T-helper 2 cell (primary cell): ENCODE data around the gene TEN1.
A peak's percentile ranks its signal among the peaks of the same experiment; 100 is the strongest.

ENCODE experiments used
- DNase-seq, 5 experiments: peaks; one replicate each; pipeline versions ENCODE4 v3.0.0 to v3.0.0-alpha.2; 2012 to 2022

TEN1 gene

DNA sequence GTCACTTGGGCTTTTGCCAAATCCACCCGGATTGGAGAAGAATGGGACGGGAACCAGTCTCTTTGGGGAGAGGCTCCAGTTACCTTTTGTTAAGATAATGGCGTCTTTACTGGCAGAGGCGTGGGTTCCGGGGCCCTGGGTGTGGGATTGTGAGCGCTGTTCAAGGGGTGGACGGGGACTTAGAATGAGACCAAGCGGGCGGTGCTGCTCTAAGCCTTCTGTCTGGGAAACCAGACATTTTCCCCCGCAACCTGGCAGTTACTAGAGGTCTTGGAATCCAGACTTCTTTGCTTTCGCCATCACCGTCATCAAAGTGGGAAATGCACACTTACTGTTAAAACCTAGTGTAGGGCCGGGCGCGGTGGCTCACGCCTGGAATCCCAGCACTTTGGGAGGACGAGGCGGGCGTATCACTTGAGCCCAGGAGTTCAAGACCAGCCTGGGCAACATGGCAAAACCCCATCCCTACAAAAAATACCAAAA is 706 bp downstream of the TEN1 start:
- DNase-seq, result no peak

DNA sequence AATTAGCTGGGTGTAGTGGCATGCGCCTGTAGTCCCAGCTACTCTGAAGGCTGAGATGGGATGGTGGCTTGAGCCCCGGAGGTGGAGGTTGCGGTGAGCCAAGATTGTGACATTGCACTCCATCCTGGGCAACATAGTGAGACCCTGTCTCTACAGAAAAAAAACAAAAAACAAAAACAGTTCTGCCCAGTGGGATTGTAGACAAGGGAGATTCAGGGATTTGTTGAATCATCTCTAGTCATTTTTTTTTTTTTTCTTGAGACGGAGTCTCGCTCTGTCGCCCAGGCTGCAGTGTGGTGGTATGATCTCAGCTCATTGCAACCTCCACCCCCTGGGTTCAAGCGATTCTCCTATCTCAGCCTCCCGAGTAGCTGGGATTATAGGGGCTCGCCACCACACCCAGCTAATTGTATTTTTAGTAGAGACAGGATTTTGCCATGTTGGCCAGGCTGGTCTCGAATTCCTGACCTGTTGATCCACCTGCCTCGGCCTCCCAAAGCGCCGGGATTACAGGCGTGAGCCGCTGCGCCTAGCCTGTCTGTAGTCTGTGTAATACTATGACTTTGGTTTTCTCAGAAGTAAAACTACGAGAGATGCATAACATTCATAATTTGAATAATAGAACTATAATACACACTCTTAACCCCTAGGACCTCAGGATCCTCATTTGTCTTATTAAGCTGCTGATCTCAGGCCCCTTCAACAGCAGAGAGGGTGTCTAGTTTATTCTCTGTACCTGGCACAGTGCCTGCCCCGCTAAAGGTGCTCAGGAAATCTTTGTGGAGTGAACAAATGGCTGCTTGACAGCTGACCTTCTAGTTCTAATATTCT is 1.4 kb downstream of the TEN1 start:
- no peak for DNase-seq

DNA sequence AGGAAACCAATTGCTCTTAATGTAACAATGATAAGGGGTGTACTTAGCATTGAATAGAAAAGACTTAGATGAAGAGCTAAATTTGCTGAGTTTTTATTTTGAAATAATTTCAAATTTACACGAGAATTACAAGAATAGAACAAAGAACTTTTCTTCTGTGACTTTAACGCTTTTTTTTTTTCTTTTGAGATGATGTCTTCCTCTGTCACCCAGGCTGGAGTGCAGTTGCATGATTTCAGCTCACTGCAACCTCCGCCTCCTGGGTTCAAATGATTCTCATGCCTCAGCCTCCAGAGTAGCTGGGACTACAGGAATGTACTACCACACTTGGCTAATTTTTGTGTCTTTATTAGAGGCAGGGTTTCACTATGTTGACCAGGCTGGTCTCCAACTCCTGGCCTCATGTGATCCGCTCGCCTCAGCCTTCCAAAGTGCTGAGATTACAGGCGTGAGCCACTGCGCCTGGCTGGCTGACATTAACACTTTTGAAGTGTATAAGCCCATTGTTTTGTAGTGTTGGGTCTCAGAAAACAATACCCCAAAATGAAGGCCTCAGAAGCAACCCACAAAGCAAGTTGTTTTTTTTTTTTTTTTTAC is 2.1 kb downstream of the TEN1 start:
- no peak for DNase-seq

DNA sequence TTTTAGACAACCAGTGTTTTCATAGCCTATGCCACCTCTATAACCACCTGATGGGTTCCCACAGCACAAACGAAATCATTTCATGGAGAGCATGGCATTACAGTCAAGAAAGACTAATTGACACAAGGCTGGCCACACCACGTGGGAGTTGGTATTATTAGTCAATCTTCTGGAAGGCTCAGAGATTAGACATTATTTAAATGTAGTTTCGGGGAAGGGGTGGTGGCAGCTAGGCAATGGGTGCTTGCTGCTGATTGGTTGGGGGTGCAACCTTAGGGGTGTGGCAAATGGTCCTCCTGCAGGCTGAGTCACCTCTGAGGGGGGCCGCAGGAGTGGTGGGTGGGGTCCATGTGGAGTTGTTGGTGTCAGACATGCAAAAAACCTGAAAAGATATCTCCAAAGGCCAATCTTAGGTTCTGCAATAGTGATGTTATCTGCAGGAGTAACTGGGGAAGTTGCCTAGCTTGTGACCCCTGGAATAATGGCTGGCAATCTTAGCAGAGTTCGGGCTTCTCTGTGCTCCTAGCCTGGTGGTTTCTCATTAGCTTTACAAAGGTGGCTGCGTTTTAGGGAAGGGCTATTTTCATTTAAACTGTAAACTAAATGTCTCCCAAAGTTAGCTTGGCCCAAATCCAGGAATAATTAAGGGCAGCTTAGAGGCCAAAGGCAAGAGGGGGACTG is 4.6 kb downstream of the TEN1 start:
- no peak for DNase-seq

DNA sequence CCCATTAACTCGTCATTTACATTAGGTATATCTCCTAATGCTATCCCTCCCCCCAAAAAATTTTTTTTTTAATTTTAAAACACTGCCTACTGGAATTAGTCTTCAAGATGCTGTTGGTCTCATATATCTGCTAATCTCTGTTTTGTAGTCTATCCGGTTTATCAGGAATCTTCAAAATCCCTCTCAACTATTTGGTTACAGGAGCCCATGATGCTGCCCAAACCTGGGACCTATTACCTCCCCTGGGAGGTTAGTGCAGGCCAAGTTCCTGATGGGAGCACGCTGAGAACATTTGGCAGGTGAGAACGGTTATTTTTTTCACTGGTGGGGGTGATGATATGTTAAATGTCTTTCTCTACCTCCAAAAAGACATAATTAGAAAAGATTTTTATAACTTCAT is 6.9 kb downstream of the TEN1 start:
- no peak for DNase-seq

DNA sequence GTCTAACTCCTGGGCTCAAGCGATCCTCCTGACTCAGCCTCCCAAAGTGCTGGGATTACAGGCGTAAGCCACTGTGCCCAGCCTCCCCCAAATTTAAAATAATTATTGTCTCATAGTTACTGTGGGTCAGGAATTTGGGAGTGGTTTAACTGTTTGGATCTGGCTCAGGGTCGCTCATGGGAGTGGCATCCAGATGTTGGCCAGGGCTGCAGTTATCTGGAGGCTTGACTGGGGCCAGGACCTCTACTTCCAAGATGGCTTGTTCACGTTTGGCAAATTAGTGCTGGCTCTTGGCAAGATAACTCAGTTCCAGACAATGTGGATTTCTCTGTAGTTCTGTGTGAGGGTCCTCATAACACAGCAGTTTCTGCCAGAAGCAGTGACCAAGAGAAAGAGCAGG is 8.0 kb downstream of the TEN1 start:
- DNase-seq, result no peak

DNA sequence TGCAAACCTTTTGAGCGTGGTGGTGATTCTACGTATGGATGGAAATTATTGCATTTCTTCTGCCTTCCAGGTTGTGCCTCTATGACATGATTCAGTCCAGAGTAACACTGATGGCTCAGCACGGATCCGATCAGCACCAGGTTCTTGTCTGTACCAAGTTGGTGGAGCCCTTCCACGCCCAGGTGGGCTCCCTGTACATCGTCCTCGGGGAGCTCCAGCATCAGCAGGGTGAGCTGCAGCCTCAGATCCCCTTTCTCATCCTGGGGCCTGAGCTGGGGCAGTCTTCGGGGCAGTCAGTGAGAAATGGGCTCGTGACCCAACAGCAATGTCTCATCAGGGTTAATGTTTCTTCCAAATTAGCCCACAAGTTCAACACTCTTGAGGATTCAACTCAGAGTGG is 12.4 kb downstream of the TEN1 start:
- no peak for DNase-seq

DNA sequence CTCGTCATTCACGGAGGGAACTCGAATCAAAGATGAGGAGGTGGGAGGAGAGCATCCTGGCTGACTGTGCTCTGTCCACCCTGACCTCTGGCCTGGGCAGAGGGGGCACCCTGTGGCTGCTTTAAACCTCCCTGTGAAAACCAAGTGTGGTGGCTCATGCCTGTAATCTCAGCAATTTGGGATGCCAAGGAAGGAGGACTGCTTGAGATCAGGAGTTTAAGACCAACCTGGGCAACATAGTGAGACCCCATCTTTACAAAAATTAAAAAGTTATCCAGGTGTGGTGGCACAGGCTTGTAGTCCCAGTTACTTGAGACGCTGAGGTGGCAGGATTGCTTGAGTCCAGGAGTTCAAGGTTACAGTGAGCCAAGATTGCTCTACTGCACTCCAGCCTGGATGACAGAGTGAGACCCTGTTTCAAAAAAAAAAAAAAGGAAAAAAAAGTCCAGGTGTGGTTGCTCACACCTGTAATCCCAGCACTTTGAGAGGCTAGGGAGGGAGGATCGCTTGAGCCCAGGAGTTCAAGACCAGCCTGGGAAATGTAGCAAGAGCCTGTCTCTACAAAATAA is 15.8 kb downstream of the TEN1 start:
- DNase-seq, result no peak

DNA sequence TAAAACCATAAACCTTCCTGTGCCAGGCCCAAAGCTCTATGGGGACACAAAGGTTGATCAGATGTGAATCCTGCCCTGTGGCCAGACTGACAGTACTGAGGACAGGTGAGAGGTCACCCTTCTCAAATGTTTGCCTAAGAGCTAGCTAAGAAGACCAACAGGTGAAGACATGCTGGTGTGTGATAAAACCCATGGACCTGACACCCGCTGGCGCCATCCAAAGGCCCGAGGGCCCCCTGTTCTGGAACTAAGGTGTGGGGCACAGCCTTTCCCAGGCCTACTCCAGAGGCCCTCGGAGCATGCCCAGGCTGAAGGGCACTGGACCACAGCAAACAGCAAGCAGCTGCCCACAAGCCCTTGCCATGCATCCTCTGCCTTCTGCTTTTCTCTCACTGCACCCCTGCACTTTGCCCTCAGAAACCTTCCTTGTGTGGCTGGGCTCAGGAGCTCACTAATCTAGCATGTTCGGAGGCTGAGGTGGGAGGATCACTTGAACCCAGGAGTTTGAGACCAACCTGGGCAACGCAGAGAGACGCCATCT is 16.4 kb downstream of the TEN1 start:
- no peak for DNase-seq

DNA sequence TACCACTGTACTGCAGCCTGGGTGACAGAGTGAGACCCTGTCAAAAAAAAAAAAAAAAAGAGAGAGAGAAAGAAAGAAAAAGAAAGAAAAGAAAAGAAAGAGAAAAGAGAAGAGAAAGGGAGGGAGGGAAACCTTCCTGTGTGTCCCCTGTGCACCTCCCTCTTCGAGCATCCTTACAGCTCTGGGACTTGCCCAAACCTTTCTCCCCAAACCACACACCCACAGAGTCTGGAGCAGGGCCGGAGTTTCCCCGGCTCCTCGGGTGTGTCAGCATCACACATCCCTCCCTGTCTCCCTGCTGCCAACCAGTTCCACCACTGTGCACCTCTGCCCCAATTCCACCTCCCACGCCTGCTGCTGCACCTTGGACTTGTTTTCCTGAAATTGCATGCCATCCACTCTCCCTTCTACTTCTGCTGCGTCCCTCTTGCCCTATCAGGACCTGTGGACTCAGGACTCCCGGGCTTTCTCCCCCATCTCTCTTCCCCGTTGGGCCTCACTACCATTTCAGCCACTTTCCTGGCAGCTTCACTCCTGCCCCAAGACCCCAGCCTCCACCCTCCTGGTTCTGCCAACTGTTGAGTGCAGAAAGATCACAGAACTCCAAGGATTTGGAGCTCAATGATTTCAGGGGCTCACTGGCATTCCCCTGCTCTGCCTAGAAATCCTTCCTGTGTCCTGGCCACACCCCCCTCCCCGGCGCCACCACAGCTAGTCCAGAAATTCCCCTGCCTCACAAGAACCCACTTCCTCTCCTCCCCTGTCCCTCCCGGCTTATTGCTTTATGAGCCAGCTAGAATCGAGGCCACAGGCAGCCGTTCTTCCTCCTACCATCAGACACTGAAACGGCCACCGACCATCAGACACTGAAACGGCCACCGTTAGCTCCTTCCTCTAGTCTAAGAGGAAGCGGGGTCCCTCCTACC is 17.9 kb downstream of the TEN1 start:
- peak in 3 of 5 experiments; percentile 17 to 29 (median 29) for DNase-seq

DNA sequence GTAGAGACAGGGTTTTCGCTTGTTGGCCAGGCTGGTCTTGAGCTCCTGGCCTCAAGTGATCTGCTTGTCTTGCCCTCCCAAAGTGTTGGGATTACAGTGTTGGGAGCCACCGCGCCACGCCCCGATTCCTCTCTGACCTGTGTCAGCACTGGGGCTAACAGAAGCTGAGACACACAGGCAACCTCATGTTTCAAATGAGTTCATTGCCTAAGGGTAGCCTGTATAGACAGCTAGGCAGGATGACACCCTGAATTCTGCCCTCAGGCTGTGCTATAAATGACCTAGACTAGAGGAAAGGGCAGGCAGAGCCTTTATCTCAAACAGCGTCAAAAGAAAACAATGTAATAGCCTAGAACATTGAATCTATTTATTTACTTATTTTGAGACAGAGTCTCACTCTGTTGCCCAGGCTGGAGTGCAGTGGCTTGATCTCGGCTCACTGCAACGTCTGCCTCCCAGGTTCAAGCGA is 19.3 kb downstream of the TEN1 start:
- no peak for DNase-seq

DNA sequence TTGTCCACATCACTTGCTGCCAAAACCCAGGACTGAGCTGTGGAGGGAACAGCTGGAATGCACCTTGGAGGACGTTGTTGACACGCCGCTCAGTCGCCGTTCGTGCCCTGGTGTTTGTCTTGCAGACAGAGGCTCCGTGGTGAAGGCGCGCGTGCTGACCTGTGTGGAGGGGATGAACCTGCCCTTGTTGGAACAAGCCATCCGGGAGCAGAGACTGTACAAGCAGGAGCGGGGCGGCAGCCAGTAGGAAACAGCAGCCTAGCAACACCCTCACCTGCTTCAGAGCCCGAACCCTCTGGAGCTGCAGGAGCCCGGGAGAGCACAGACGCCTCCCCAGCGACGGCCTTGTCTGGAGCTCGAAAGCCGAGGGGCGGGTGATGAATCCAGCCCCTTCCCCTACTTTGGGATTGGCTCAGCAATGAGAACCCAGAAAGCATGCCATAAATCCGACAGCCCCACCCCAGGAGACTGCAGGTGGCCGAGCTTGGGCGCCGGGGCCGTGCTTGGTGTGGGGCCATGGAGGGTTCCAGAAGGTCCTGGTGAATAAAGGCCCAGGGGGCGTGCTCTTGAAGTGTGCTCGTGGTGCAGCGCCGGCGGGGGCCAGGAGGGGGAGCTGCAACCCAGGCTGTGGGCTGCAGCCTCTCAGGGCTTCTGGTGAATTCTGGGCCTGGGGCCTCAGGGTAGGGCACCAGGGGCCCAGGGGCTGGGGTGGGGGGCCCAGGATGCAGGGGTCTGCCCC is 21.1 kb downstream of the TEN1 start:
- peak in 4 of 5 experiments; percentile 39 to 72 (median 46) for DNase-seq

DNA sequence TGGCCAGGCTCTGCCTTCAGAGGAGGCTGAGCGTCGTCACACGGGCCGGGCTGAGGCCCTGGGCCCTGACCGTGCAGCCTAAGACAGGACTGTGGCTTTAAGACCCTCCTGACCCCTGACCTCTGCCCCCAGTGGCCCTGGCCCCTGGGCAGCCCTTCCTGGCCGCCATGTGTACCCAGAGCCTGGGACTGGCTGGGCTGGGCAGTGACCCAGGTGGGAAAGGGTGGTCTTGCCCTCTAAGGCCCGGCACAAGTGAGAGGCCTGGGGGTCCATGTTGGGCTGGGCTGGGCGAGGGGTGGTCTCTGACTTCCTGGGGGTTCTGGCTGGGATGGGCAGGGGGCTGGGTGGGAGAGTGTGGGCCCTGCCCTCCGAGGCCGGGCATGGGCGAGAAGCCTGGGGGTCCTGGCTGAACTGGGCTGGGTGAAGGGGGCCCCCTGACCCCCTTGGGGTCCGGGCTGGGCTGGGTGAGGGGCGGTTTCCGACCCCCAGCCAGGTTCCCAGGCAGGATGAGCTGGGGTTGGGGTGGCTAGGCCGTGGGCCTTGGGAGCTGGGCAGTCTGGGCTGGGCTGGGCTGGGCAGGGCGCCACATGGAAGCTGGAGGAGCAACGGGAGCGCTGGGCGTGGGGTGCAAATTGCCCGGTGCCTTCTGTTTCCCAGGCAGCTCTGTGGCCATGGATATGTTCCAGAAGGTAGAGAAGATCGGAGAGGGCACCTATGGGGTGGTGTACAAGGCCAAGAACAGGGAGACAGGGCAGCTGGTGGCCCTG is 21.9 kb downstream of the TEN1 start, which contains the start of gene CDK3:
Gene CDK3 (plus strand): TSS at position 101 of the 767 bp plus-strand sequence. CDS start 571 bp downstream, at position 672.
- DNase-seq, result no peak

DNA sequence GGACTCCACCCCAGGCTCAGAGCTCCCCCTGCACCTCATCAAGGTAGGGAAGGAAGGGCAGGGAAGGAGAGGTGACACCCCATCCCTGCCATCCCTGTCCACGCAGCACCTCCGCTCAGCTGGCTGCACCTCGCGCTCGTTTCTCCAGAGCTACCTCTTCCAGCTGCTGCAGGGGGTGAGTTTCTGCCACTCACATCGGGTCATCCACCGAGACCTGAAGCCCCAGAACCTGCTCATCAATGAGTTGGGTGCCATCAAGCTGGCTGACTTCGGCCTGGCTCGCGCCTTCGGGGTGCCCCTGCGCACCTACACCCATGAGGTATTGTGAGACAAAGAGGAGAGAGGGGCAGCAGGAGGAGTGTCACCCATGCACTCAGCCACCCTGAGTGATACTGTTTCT is 23.1 kb downstream of the TEN1 start:
- DNase-seq, result no peak

DNA sequence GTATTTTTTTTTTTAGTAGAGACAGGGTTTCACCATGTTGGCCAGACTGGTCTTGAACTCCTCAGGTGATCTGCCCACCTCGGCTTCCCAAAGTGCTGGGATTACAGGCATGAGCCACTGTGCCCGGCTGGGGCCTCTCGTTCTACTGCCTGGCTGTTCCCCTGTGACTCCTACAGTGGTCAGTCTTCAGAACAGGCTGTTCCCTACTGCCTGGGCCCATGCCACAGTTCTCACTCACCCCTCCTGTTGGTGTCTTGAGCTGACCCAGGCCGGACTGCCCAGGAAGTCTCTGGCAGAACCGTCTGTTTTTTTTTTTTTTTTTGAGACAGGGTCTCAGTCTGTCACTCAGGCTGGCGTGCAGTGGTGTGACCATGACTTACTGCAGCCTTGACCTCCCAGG is 24.9 kb downstream of the TEN1 start:
- DNase-seq, result no peak

DNA sequence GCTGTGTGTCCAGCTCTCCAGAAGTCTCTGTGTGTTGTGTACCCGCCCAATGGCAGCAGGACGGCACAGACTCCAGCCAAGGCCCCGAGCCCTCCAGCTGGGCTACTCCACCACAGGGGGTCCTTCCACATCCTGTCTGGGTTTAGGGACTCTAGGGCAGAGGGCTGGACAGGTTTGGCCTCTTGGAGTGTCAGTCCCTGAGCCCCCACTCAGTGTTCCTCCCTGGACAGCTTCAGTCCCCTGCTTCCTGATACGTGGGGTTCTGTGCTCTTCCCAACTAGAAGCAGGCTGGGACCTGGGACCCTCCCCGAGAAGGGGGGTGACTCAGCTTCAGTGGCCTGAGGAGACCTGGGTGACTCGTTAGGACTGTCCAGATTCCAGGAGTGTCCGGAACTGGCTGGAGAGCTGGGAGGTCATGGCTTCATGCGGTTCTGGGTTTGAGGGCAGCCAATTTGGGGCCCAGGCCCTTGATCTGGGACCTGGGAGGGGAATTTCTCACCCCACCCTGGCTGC is 25.8 kb downstream of the TEN1 start:
- no peak for DNase-seq

DNA sequence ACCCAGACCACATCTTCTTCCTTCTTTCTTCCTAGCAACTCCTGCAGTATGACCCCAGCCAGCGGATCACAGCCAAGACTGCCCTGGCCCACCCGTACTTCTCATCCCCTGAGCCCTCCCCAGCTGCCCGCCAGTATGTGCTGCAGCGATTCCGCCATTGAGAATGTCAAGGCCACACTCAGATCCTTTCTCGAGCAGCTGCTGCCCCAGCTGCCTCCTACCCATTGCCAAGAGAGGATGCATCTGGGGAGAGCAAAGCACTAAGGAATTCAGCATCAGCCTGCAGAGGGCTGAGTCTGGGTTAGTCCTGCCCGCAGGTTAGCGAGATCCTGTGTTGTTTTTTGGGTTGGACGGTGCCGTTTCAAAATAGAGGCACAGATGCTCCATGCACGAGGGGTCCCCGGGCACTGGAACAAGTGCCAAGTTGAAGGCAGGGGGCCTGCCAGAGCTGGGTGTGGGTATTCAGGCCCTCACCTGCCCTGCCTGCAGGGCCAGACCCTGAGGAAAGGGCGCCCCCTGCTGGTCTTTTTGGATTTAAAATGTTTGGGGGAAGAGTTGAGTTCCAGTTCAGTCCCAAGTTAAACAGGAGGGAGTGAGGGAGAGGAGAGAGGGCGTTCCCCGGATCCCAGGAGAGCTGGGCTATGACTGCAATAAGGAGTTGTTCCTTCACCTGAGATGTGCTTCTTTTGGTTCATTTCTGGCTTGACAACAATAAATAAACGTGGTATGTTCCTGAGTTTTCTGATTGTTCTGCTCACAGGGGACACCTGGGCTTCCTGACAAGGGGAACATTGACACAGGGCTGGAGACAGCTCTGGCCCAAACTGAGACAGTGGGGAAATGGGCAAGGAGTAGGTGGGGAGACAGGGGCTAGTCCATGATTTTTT is 26.5 kb downstream of the TEN1 start:
- peak; percentile 49 to 70 (median 65) for DNase-seq

DNA sequence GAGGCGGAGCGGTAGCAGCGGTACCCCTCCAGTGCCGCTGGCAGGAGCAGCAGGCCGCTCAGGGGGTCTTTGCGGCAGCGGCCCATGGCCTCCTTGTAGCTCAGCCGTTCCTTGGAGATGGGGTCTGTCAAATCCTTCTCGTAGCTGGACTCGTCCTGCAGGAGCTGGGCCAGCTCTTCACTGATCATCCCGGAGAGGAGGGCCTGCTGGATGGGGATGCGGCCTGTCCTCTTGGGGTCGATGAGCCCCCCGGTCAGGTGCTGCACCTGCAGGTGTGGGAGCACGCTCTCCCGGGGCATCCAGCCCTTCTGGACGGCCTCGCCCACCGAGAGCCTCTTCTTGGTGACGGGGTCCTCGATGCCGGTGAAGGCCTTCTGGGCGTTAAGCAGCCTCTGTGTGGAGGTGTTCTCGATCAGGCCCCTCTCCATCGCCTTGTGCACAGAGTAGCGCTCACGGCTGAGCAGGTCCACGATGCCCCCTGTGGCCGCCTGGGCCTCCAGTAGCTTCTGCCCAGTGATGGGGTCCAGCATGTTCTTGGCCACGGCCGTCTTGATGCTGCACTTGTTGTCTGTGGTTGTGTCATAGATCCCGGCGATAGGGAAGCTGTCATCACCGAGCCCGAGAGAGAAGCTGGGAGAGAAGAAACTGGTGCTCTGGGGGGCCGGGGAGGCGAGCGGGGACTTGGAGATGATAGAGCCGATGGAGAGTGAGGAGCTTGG is 28.2 kb downstream of the TEN1 start:
- DNase-seq, result no peak
